H1 (cell line): ENCODE measurements around the gene KRT80. TPM values are rescaled to one million over a fixed set of nuclear protein-coding genes. Genes with fewer than 3 reads are reported as not detected.

ENCODE experiments used
- CTCF ChIA-PET: fragments of 300-600 bp; sonication (Branson Sonifier 250); formaldehyde crosslinking; loops from one replicate; lab custom pipeline; 2021; ENCODE audit not compliant: partially characterized antibody; lab: Charles Lee
- POLR2A ChIA-PET: fragments of 300-600 bp; sonication (Branson Sonifier 250); formaldehyde crosslinking; loops from one replicate; lab custom pipeline; 2021; ENCODE audit warnings: inconsistent platforms; ENCODE audit not compliant: partially characterized antibody; lab: Charles Lee
- DNase-seq, 2 experiments: peaks; one replicate each; pipeline versions ENCODE4 v3.0.0 to v3.0.0-alpha.2; 2010 to 2022; ENCODE audit warnings: low spot score in 2 of 2, low read depth in 1 of 2, mixed read lengths in 1 of 2
- FAIRE-seq: peaks from 2 replicates; lab custom pipeline; 2011; peaks lifted over from hg19 to GRCh38; lab: Jason Lieb, UNC
- H2AFZ ChIP-seq: 2 replicates; pipeline ENCODE4 v1.8.1; 2012; ENCODE audit warnings: low read length, inconsistent platforms
- H2AK5ac ChIP-seq: 2 replicates; pipeline ENCODE4 v1.6.1; 2013; ENCODE audit warnings: low read depth, low read length
- H2BK120ac ChIP-seq: replicated peaks from 2 replicates; pipeline ENCODE3; 2013; ENCODE audit warnings: low read depth, low read length, inconsistent platforms
- H2BK12ac ChIP-seq: 2 replicates; pipeline ENCODE4 v1.6.1; 2013; ENCODE audit warnings: low read depth, low read length
- H2BK15ac ChIP-seq: 2 replicates; pipeline ENCODE4 v1.6.1; 2013; ENCODE audit warnings: low read length
- H2BK20ac ChIP-seq: 2 replicates; pipeline ENCODE4 v1.6.1; 2013; ENCODE audit warnings: low read length
- H2BK5ac ChIP-seq: 2 replicates; pipeline ENCODE4 v1.6.1; 2013; ENCODE audit warnings: low read depth, low read length
- H3K14ac ChIP-seq: 2 replicates; pipeline ENCODE4 v1.6.1; 2013; ENCODE audit warnings: inconsistent platforms; ENCODE audit not compliant: insufficient read length
- H3K18ac ChIP-seq: 2 replicates; pipeline ENCODE4 v1.6.1; 2013; ENCODE audit warnings: low read length; ENCODE audit errors: extremely low read depth
- H3K23ac ChIP-seq: 2 replicates; pipeline ENCODE4 v1.6.1; 2013; ENCODE audit warnings: inconsistent platforms; ENCODE audit not compliant: insufficient read length
- H3K23me2 ChIP-seq: 2 replicates; pipeline ENCODE4 v1.6.1; 2013; ENCODE audit warnings: low read depth, low read length
- H3K27ac ChIP-seq: 2 replicates; pipeline ENCODE4 v1.6.1; 2011; ENCODE audit warnings: low read depth, low read length, inconsistent platforms
- H3K27me3 ChIP-seq, 4 experiments: replicated peaks in 1 of 4; 1 replicate in 1 of 4; 2 replicates in 3 of 4; pipeline versions ENCODE4 v1.6.1 to v1.8.1; 2011 to 2013; ENCODE audit warnings: low read length in 3 of 4, mild to moderate bottlenecking in 3 of 4, inconsistent platforms in 2 of 4, mixed read lengths in 2 of 4, moderate library complexity in 1 of 4; ENCODE audit not compliant: control insufficient read depth in 3 of 4, insufficient read depth in 3 of 4; ENCODE audit errors: extremely low read depth in 1 of 4
- H3K36me3 ChIP-seq, 4 experiments: 2 replicates each; pipeline versions ENCODE4 v1.6.1 to v1.8.1; 2011 to 2013; ENCODE audit warnings: mild to moderate bottlenecking in 4 of 4, low read length in 3 of 4, moderate library complexity in 2 of 4, control low read depth in 1 of 4, inconsistent platforms in 1 of 4; ENCODE audit not compliant: insufficient read depth in 4 of 4, control insufficient read depth in 2 of 4
- H3K4ac ChIP-seq: replicated peaks from 2 replicates; pipeline ENCODE3; 2013; ENCODE audit warnings: low read length, low read depth, mixed read lengths, inconsistent platforms; ENCODE audit not compliant: insufficient read length
- H3K4me1 ChIP-seq, 4 experiments: replicated peaks in 1 of 4; 1 replicate in 1 of 4; 2 replicates in 3 of 4; pipeline versions ENCODE4 v1.6.1 to v1.8.1; 2011 to 2013; ENCODE audit warnings: low read length in 3 of 4, inconsistent platforms in 2 of 4, mixed read lengths in 1 of 4; ENCODE audit not compliant: insufficient read depth in 4 of 4, control insufficient read depth in 3 of 4
- H3K4me2 ChIP-seq, 2 experiments: 2 replicates each; pipeline versions ENCODE4 v1.6.1 to v1.8.1; 2011 to 2013; ENCODE audit warnings: low read depth in 2 of 2, low read length in 2 of 2, control low read depth in 1 of 2, inconsistent platforms in 1 of 2, mild to moderate bottlenecking in 1 of 2; ENCODE audit not compliant: insufficient read depth in 1 of 2
- H3K4me3 ChIP-seq, 4 experiments: fragments of 200-600, 300-600 bp in 1 of 4; sonication (generic), shearing (Covaris generic), sonication (Bioruptor Twin) in 1 of 4; 2 replicates each; pipeline versions ENCODE4 v1.5.1 to v1.8.1; 2011 to 2016; ENCODE audit warnings: low read length in 4 of 4, low read depth in 3 of 4, control low read depth in 2 of 4, inconsistent platforms in 2 of 4, mild to moderate bottlenecking in 2 of 4, mixed read lengths in 1 of 4, moderate library complexity in 1 of 4; ENCODE audit not compliant: insufficient read depth in 2 of 4; ENCODE audit errors: extremely low read depth in 1 of 4
- H3K56ac ChIP-seq: replicated peaks from 2 replicates; pipeline ENCODE3; 2013; ENCODE audit warnings: low read depth, mild to moderate bottlenecking, mixed read lengths, low read length, inconsistent platforms; ENCODE audit not compliant: insufficient read length
- H3K79me1 ChIP-seq: 2 replicates; pipeline ENCODE4 v1.6.1; 2013; ENCODE audit warnings: low read depth, low read length, control low read depth
- H3K79me2 ChIP-seq, 2 experiments: 2 replicates each; pipeline versions ENCODE4 v1.6.1 to v1.8.1; 2012 to 2013; ENCODE audit warnings: low read length in 2 of 2, mild to moderate bottlenecking in 2 of 2, inconsistent platforms in 1 of 2; ENCODE audit not compliant: insufficient read depth in 2 of 2, control insufficient read depth in 1 of 2
- H3K9ac ChIP-seq, 4 experiments: replicated peaks in 1 of 4; 1 replicate in 1 of 4; 2 replicates in 3 of 4; pipeline versions ENCODE4 v1.6.1 to v1.8.1; 2011 to 2013; ENCODE audit warnings: low read depth in 3 of 4, low read length in 3 of 4, control low read depth in 2 of 4, mild to moderate bottlenecking in 2 of 4, moderate library complexity in 2 of 4, inconsistent platforms in 1 of 4; ENCODE audit errors: extremely low read depth in 1 of 4
- H3K9me3 ChIP-seq, 2 experiments: 2 replicates each; pipeline versions ENCODE4 v1.6.1 to v1.8.1; 2012 to 2013; ENCODE audit warnings: mild to moderate bottlenecking in 2 of 2, moderate library complexity in 2 of 2, control low read depth in 1 of 2, inconsistent platforms in 1 of 2, low read depth in 1 of 2, low read length in 1 of 2, mixed read lengths in 1 of 2; ENCODE audit not compliant: insufficient read depth in 2 of 2
- H4K20me1 ChIP-seq, 2 experiments: replicated peaks in 1 of 2; 2 replicates each; pipeline versions ENCODE3 to v1.8.1; 2011 to 2013; ENCODE audit warnings: inconsistent platforms in 2 of 2, low read length in 2 of 2, mild to moderate bottlenecking in 1 of 2; ENCODE audit not compliant: insufficient read depth in 2 of 2, control insufficient read depth in 1 of 2
- H4K5ac ChIP-seq: 2 replicates; pipeline ENCODE4 v1.6.1; 2013; ENCODE audit warnings: low read length, low read depth, mixed read lengths, inconsistent platforms; ENCODE audit not compliant: insufficient read length
- H4K8ac ChIP-seq: 2 replicates; pipeline ENCODE4 v1.8.0; 2013; ENCODE audit warnings: mild to moderate bottlenecking, moderate library complexity, low read length, inconsistent platforms; ENCODE audit not compliant: insufficient read depth; ENCODE audit errors: extremely low read depth
- H4K91ac ChIP-seq: replicated peaks from 2 replicates; pipeline ENCODE3; 2013; ENCODE audit warnings: low read length, mixed read lengths, inconsistent platforms; ENCODE audit not compliant: insufficient read length
- BACH1 ChIP-seq: IDR thresholded peaks from 2 replicates; pipeline ENCODE4 v1.6.1; 2012; ENCODE audit warnings: low read length, improper control_type of control experiment
- KDM1A ChIP-seq: fragments of 200-600, 300-600 bp; sonication (generic); IDR thresholded peaks from 2 replicates; pipeline ENCODE4 v1.7.1; 2016; ENCODE audit warnings: mild to moderate bottlenecking, low read length, borderline replicate concordance
- RAD21 ChIP-seq, 2 experiments: IDR thresholded peaks in 1 of 2; conservative IDR thresholded peaks in 1 of 2; 2 replicates each; pipeline ENCODE4 v1.6.1; 2011; ENCODE audit warnings: low read depth in 2 of 2, low read length in 2 of 2, improper control_type of control experiment in 1 of 2, inconsistent platforms in 1 of 2, mild to moderate bottlenecking in 1 of 2, moderate library complexity in 1 of 2
- SIN3A ChIP-seq, 2 experiments: IDR thresholded peaks in 1 of 2; conservative IDR thresholded peaks in 1 of 2; 2 replicates each; pipeline ENCODE4 v1.6.1; 2011 to 2012; ENCODE audit warnings: low read length in 2 of 2, improper control_type of control experiment in 1 of 2, low read depth in 1 of 2, mild to moderate bottlenecking in 1 of 2
- TAF1 ChIP-seq: IDR thresholded peaks from 2 replicates; pipeline ENCODE4 v1.6.1; 2011; ENCODE audit warnings: mild to moderate bottlenecking, low read depth, low read length
- TBP ChIP-seq: IDR thresholded peaks from 2 replicates; pipeline ENCODE4 v1.6.1; 2011; ENCODE audit warnings: low read depth, low read length, improper control_type of control experiment
- YY1 ChIP-seq: IDR thresholded peaks from 2 replicates; pipeline ENCODE4 v1.6.1; 2011; ENCODE audit warnings: low read depth, mild to moderate bottlenecking, low read length
- WGBS, 2 experiments: shearing (Covaris generic) in 1 of 2; methylation state at CpG; one replicate each; pipeline versions ENCODE4 v1.1.6 to v1.1.7; 2013 to 2015; ENCODE audit warnings: low lambda C conversion rate in 2 of 2, mixed read lengths in 2 of 2, inconsistent platforms in 1 of 2, low coverage in 1 of 2, missing lambda C conversion rate in 1 of 2; ENCODE audit not compliant: insufficient replicate concordance in 2 of 2, insufficient coverage in 1 of 2, insufficient read length in 1 of 2; ENCODE audit errors: extremely low coverage in 1 of 2, missing lambda C conversion rate in 1 of 2; 5-methylcytosine and 5-hydroxymethylcytosine counted together
- polyA plus RNA-seq, 7 experiments: library from polyadenylated mRNA; depleted of rRNA in 3 of 7; stranded (reverse) in 5 of 7; unstranded in 2 of 7; fragments of >200 nt in 5 of 7; fragments of 200-250 nt in 2 of 7; gene quantifications; 1 replicate in 5 of 7; 2 replicates in 1 of 7; 4 replicates in 1 of 7; pipeline versions ENCODE4 v1.2.1 to v1.2.3, GENCODE V29; 2011 to 2013; ENCODE audit warnings: missing spikeins in 2 of 7, mixed read lengths in 2 of 7
- total RNA-seq: library from RNA; stranded (reverse); fragmentation: NEBNext Ultra II Directional; extraction: Animal tissue kit (Norgen Biotek cat#: 25700); gene quantifications from 2 replicates; pipeline ENCODE4 v1.2.1, GENCODE V29; 2021
- TF ChIP-seq, protein P1 (sequence below): IDR thresholded peaks from 2 replicates; pipeline ENCODE4 v1.6.1; 2012; ENCODE audit warnings: inconsistent platforms
- TF ChIP-seq, protein P2 (sequence below), 3 experiments: IDR thresholded peaks; 1 replicate in 2 of 3; 2 replicates in 1 of 3; pipeline versions ENCODE4 v1.5.1 to v1.6.1; 2011; ENCODE audit warnings: low read length in 3 of 3, mild to moderate bottlenecking in 3 of 3, inconsistent platforms in 2 of 3, low read depth in 1 of 3, moderate library complexity in 1 of 3; ENCODE audit not compliant: insufficient read depth in 1 of 3; ENCODE audit errors: control extremely low read depth in 1 of 3

The KRT80 gene
- total and polyA plus RNA-seq, 2 of the 8 experiments (the other 6 are each of a cell fraction or from before 2014, with no cell fraction given), result 0.05 TPM; not detected in 1

DNA sequence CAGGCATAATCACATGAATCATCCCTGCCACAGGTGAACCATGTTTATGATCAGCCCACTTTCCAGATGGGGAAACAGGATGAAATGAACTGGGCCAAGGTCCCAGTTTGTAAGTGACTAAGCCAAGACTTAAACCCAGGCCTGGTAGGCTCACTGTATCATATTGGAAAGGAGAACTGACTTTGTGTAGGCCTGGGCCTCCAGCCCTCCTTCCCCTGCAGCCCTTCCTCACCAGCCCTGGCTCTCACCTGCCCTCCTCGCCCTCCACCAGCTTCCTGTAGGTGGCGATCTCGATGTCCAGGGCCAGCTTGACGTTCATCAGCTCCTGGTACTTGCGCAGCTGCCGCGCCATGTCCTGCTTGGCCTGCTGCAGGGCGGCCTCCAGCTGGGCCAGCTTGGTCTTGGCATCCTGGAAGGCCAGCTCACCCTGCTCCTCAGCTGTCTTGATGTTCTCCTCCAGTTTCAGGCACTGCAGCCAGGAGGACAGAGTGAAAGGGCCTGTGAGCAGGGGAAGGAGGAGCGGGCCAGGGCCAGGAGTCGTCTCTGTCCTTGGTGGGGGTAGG lies 19.8 kb downstream of the KRT80 start:
- H3K14ac ChIP-seq, result no peak overlapping the region
- ChIA-PET CTCF (interaction anchor here (0.7 to 16.8 kb wide), 25 partner anchors 11 to 414 kb away, joined by 3 to 108 read pairs (median 4); partner anchors contain the start of genes KRT83, KRT84 and KRT86), POLR2A (no interaction called here)
- peak overlapping the region; percentile 60; the same call in 1 of the 2 replicates for H2BK12ac ChIP-seq
- no peak overlapping the region for H3K4me2 ChIP-seq
- H2AFZ ChIP-seq, result no peak overlapping the region
- H3K4me3 ChIP-seq, result no peak overlapping the region
- no peak overlapping the region for H2BK5ac ChIP-seq
- H4K91ac ChIP-seq, result no peak overlapping the region
- no peaks in the 10 kb centered on the region for H3K79me2 ChIP-seq
- no peaks in the 10 kb centered on the region for H3K79me1 ChIP-seq
- H3K27me3 ChIP-seq, result no peaks in the 10 kb centered on the region
- no peak overlapping the region for H3K18ac ChIP-seq
- no peak overlapping the region; the same call in 1 of the 2 replicates for H2BK15ac ChIP-seq
- DNase-seq (peak in 1 of 2 experiments; percentile 80), FAIRE-seq (no peak)
- no peaks in the 10 kb centered on the region for H3K36me3 ChIP-seq
- peak overlapping the region; percentile 6; the same call in 1 of the 2 replicates for H2BK20ac ChIP-seq
- no peak overlapping the region for H3K56ac ChIP-seq
- no peaks in the 10 kb centered on the region for H3K23me2 ChIP-seq
- peak overlapping the region; percentile 58; the same call in 1 of the 2 replicates for H4K8ac ChIP-seq
- H2BK120ac ChIP-seq, result no peak overlapping the region
- H3K27ac ChIP-seq, result no peak overlapping the region
- H3K9me3 ChIP-seq, result no peaks in the 10 kb centered on the region
- H4K20me1 ChIP-seq, result no peaks in the 10 kb centered on the region
- 30% methylated on average over 6 of the region's 10 CpGs; no CpG with 5 or more reads in 1 of the 2 experiments for WGBS, 2 experiments
- no peak overlapping the region for H2AK5ac ChIP-seq
- H3K4ac ChIP-seq, result no peak overlapping the region
- H3K23ac ChIP-seq, result no peak overlapping the region
- no peak overlapping the region for H4K5ac ChIP-seq
- H3K9ac ChIP-seq, result no peak overlapping the region
- H3K4me1 ChIP-seq, result peaks cover 0 to 2% (median 0%) of the 10 kb centered on the region in 4 experiments; a peak in 2 of 7 replicates
- TF ChIP-seq, protein P1, sequence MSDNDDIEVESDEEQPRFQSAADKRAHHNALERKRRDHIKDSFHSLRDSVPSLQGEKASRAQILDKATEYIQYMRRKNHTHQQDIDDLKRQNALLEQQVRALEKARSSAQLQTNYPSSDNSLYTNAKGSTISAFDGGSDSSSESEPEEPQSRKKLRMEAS, result 0 out of 2 replicates have a peak, but pooled peaks have one; percentile 10
- TF ChIP-seq SIN3A (conservative IDR thresholded peaks at IDR 0.05 in 1 of 2, IDR thresholded peaks at IDR 0.05 in 1 of 2; ENCODE audit: low read depth in 1 of 2, low read length in 2 of 2) (no peak), TBP (0 out of 2 replicates have a peak, but pooled peaks have one; percentile 27), KDM1A (no peak), TAF1 (no peak), BACH1 (no peak), RAD21 (IDR thresholded peaks at IDR 0.05 in 1 of 2, conservative IDR thresholded peaks at IDR 0.05 in 1 of 2; ENCODE audit: low read depth in 2 of 2, low read length in 2 of 2) (peak; percentile 47 to 67; a peak in 3 of 4 replicates), YY1 (0 out of 2 replicates have a peak, but pooled peaks have one; percentile 15)
- TF ChIP-seq, protein P2, sequence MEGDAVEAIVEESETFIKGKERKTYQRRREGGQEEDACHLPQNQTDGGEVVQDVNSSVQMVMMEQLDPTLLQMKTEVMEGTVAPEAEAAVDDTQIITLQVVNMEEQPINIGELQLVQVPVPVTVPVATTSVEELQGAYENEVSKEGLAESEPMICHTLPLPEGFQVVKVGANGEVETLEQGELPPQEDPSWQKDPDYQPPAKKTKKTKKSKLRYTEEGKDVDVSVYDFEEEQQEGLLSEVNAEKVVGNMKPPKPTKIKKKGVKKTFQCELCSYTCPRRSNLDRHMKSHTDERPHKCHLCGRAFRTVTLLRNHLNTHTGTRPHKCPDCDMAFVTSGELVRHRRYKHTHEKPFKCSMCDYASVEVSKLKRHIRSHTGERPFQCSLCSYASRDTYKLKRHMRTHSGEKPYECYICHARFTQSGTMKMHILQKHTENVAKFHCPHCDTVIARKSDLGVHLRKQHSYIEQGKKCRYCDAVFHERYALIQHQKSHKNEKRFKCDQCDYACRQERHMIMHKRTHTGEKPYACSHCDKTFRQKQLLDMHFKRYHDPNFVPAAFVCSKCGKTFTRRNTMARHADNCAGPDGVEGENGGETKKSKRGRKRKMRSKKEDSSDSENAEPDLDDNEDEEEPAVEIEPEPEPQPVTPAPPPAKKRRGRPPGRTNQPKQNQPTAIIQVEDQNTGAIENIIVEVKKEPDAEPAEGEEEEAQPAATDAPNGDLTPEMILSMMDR (IDR thresholded peaks at IDR 0.05; ENCODE audit: control extremely low read depth in 1 of 3, insufficient read depth in 1 of 3, low read depth in 1 of 3, low read length in 3 of 3), result peak; percentile 79 to 86 (median 81)
